ENCODE data around the gene RNASE2. TPM values are rescaled to one million over a fixed set of nuclear protein-coding genes. Genes with fewer than 3 reads are reported as not detected.

The RNASE2 gene
- total and polyA plus RNA-seq, 3 donors from 2014 or later = 0.65 TPM; not detected in 2

DNA sequence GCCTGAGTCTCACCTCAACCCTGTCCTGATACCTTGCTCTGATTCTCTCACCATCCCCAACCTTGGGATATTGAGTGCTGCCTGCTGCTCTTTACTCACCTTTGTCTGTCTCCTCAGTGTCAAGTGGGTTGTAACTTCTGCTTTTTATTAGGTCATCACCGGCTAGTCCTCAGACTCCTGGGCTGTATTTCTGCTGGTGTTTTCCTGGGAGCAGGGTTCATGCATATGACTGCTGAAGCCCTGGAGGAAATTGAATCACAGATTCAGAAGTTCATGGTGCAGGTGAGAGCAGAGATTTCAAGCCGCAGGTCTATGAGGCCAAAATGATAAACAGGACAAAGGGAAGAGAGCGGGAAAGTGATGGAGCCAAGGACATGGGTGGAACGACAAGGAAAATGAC lies 44.3 kb downstream of the RNASE2 start:
- H3K36me3 ChIP-seq (ENCODE audit: low read depth, missing control alignments) = no peaks in the 10 kb centered on the region
- no peaks in the 10 kb centered on the region for H3K4me1 ChIP-seq
- TF ChIP-seq, protein P1, sequence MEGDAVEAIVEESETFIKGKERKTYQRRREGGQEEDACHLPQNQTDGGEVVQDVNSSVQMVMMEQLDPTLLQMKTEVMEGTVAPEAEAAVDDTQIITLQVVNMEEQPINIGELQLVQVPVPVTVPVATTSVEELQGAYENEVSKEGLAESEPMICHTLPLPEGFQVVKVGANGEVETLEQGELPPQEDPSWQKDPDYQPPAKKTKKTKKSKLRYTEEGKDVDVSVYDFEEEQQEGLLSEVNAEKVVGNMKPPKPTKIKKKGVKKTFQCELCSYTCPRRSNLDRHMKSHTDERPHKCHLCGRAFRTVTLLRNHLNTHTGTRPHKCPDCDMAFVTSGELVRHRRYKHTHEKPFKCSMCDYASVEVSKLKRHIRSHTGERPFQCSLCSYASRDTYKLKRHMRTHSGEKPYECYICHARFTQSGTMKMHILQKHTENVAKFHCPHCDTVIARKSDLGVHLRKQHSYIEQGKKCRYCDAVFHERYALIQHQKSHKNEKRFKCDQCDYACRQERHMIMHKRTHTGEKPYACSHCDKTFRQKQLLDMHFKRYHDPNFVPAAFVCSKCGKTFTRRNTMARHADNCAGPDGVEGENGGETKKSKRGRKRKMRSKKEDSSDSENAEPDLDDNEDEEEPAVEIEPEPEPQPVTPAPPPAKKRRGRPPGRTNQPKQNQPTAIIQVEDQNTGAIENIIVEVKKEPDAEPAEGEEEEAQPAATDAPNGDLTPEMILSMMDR (IDR thresholded peaks at IDR 0.05) = no peak
- no peak for TF ChIP-seq POLR2A (IDR thresholded peaks at IDR 0.05)
- WGBS, 2 donors = 73 to 85% methylated on average over 4 of the region's 4 CpGs
- no peaks in the 10 kb centered on the region for H3K9me3 ChIP-seq
- intact Hi-C loops (cut with DNase I; ENCODE audit: low total_unique reads) = no loop called here
- H3K27ac ChIP-seq = no peak overlapping the region
- no peak overlapping the region for H3K4me3 ChIP-seq
- no peak for DNase-seq
- H3K27me3 ChIP-seq = no peaks in the 10 kb centered on the region

GRCh38 chr14:21001218-21001617 lies 45.9 kb downstream of the RNASE2 start:
- TF ChIP-seq, protein P1 (IDR thresholded peaks at IDR 0.05) = no peak
- TF ChIP-seq POLR2A (IDR thresholded peaks at IDR 0.05) = no peak
- no peaks in the 10 kb centered on the region for H3K27me3 ChIP-seq
- no peak overlapping the region for H3K27ac ChIP-seq
- no peak for DNase-seq
- H3K9me3 ChIP-seq = no peaks in the 10 kb centered on the region
- intact Hi-C loops (cut with DNase I; ENCODE audit: low total_unique reads) = no loop called here
- no peaks in the 10 kb centered on the region for H3K4me1 ChIP-seq
- 80 to 82% methylated on average over 7 of the region's 7 CpGs for WGBS, 2 donors
- H3K4me3 ChIP-seq = no peak overlapping the region
- no peaks in the 10 kb centered on the region for H3K36me3 ChIP-seq (ENCODE audit: low read depth, missing control alignments)

DNA sequence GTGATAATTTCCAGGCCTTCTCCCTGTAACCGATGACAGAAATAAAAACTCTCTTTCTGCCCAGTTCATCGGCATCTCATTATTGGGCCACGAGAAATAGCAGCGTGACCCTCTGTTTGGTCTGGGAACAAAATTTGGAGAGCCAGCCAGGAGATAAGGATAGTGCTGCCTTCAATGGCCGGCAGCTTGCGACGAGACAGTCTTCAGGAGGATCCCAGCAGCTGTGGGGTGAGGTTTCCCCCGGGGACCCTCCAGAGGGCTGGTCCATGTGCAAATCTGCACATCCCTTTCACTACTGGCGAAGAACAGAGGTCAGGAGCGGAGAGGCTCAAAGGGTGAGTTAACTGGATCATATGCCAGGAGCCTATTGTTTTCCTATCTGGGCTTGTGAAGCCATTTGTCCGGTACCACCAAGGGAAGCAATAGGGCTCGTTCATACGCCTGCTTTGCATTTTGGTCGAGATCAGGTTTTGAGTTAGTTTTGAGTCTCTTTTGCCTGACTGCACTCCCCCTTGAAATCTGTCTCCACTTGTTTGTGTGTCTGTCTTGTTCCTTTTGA lies 48.6 kb downstream of the RNASE2 start:
- H3K36me3 ChIP-seq (ENCODE audit: low read depth, missing control alignments) = no peaks in the 10 kb centered on the region
- TF ChIP-seq, protein P1 (IDR thresholded peaks at IDR 0.05) = no peak
- intact Hi-C loops (cut with DNase I; ENCODE audit: low total_unique reads) = no loop called here
- WGBS, 2 donors = 64 to 69% methylated on average over 14 of the region's 14 CpGs
- H3K4me3 ChIP-seq = no peak overlapping the region
- DNase-seq = no peak
- H3K9me3 ChIP-seq = no peaks in the 10 kb centered on the region
- H3K27me3 ChIP-seq = no peaks in the 10 kb centered on the region
- H3K27ac ChIP-seq = peak overlapping the region in 1 of 2 donors; percentile 50
- H3K4me1 ChIP-seq = no peaks in the 10 kb centered on the region

Small RNAs within 50 kb of the gene (small RNA-seq; reads per million reads assigned to genes)
- 0 reads per million in 2 donors for gene RN7SL189P

Other genes starting within 250 kb of the RNASE2 start
- gene EDDM3A, start 209.6 kb upstream of the RNASE2 start, total RNA-seq = under 1 TPM in 1 of 2 donors, not detected in 1; 0.39 TPM
- 1.9 TPM for gene EDDM3A, start 209.6 kb upstream of the RNASE2 start, polyA plus RNA-seq (ENCODE audit: insufficient read depth, low read depth, low replicate concordance)
- not detected for gene EDDM3B, start 187.1 kb upstream of the RNASE2 start, total RNA-seq
- not detected for gene EDDM3B, start 187.1 kb upstream of the RNASE2 start, polyA plus RNA-seq (ENCODE audit: insufficient read depth, low read depth, low replicate concordance)
- 1 to 10 TPM in 1 of 2 donors, under 1 TPM in 1; 0.71 to 7.4 TPM for gene RNASE6, start 174.2 kb upstream of the RNASE2 start, total RNA-seq
- gene RNASE6, start 174.2 kb upstream of the RNASE2 start, polyA plus RNA-seq (ENCODE audit: insufficient read depth, low read depth, low replicate concordance) = 11.0 TPM
- 1,000 to 10,000 TPM; 2,192 to 2,939 TPM for gene RNASE1, start 152.6 kb upstream of the RNASE2 start, total RNA-seq
- 1,880 TPM for gene RNASE1, start 152.6 kb upstream of the RNASE2 start, polyA plus RNA-seq (ENCODE audit: insufficient read depth, low read depth, low replicate concordance)
- under 1 TPM; 0.50 to 0.63 TPM for gene RNASE3, start 64.1 kb upstream of the RNASE2 start, total RNA-seq
- 1.4 TPM for gene RNASE3, start 64.1 kb upstream of the RNASE2 start, polyA plus RNA-seq (ENCODE audit: insufficient read depth, low read depth, low replicate concordance)
- gene METTL17, start 34.5 kb downstream of the RNASE2 start, total RNA-seq = 10 to 100 TPM; 93.2 to 93.4 TPM
- 68.9 TPM for gene METTL17, start 34.5 kb downstream of the RNASE2 start, polyA plus RNA-seq (ENCODE audit: insufficient read depth, low read depth, low replicate concordance)
- gene SLC39A2, start 43.8 kb downstream of the RNASE2 start, total RNA-seq = under 1 TPM; 0.24 to 0.31 TPM
- gene SLC39A2, start 43.8 kb downstream of the RNASE2 start, polyA plus RNA-seq (ENCODE audit: insufficient read depth, low read depth, low replicate concordance) = not detected
- gene NDRG2, start 69.6 kb downstream of the RNASE2 start, total RNA-seq = 100 to 1,000 TPM in 1 of 2 donors, 10 to 100 TPM in 1; 98.4 to 106 TPM
- gene NDRG2, start 69.6 kb downstream of the RNASE2 start, polyA plus RNA-seq (ENCODE audit: insufficient read depth, low read depth, low replicate concordance) = 85.6 TPM
- 100 to 1,000 TPM in 1 of 2 donors, 10 to 100 TPM in 1; 94.3 to 201 TPM for gene TPPP2, start 74.7 kb downstream of the RNASE2 start, total RNA-seq
- gene TPPP2, start 74.7 kb downstream of the RNASE2 start, polyA plus RNA-seq (ENCODE audit: insufficient read depth, low read depth, low replicate concordance) = 490 TPM
- gene RNASE13, start 79.3 kb downstream of the RNASE2 start, total RNA-seq = not detected
- gene RNASE13, start 79.3 kb downstream of the RNASE2 start, polyA plus RNA-seq (ENCODE audit: insufficient read depth, low read depth, low replicate concordance) = not detected
- under 1 TPM; 0.43 to 0.55 TPM for gene RNASE7, start 86.9 kb downstream of the RNASE2 start, total RNA-seq
- 0.24 TPM for gene RNASE7, start 86.9 kb downstream of the RNASE2 start, polyA plus RNA-seq (ENCODE audit: insufficient read depth, low read depth, low replicate concordance)
- gene RNASE8, start 102.3 kb downstream of the RNASE2 start, total RNA-seq = not detected
- not detected for gene RNASE8, start 102.3 kb downstream of the RNASE2 start, polyA plus RNA-seq (ENCODE audit: insufficient read depth, low read depth, low replicate concordance)
- 10 to 100 TPM; 30.5 to 36.9 TPM for gene ARHGEF40, start 114.8 kb downstream of the RNASE2 start, total RNA-seq
- 22.0 TPM for gene ARHGEF40, start 114.8 kb downstream of the RNASE2 start, polyA plus RNA-seq (ENCODE audit: insufficient read depth, low read depth, low replicate concordance)
- gene ZNF219, start 143.2 kb downstream of the RNASE2 start, total RNA-seq = 10 to 100 TPM; 42.8 to 64.8 TPM
- 17.7 TPM for gene ZNF219, start 143.2 kb downstream of the RNASE2 start, polyA plus RNA-seq (ENCODE audit: insufficient read depth, low read depth, low replicate concordance)
- gene TMEM253, start 145.6 kb downstream of the RNASE2 start, total RNA-seq = under 1 TPM in 1 of 2 donors, not detected in 1; 0.50 TPM
- gene TMEM253, start 145.6 kb downstream of the RNASE2 start, polyA plus RNA-seq (ENCODE audit: insufficient read depth, low read depth, low replicate concordance) = 0.65 TPM
- under 1 TPM in 1 of 2 donors, not detected in 1; 0.43 TPM for gene OR5AU1, start 200.6 kb downstream of the RNASE2 start, total RNA-seq
- gene OR5AU1, start 200.6 kb downstream of the RNASE2 start, polyA plus RNA-seq (ENCODE audit: insufficient read depth, low read depth, low replicate concordance) = not detected